Ishikawa (cell line): ENCODE results near the gene RASL10B.

ENCODE experiments used
- CEBPB ChIP-seq: IDR thresholded peaks from 2 replicates; pipeline ENCODE4 v1.6.1; 2012
- CREB1 ChIP-seq: IDR thresholded peaks from 2 replicates; pipeline ENCODE4 v1.6.1; 2012; ENCODE audit warnings: low read depth
- EGR1 ChIP-seq: IDR thresholded peaks from 2 replicates; pipeline ENCODE4 v1.6.1; 2012
- EP300 ChIP-seq: IDR thresholded peaks from 2 replicates; pipeline ENCODE4 v1.6.1; 2012; ENCODE audit warnings: borderline replicate concordance
- FOXM1 ChIP-seq: IDR thresholded peaks from 2 replicates; pipeline ENCODE4 v1.6.1; 2012; ENCODE audit warnings: low read depth, borderline replicate concordance
- NFIC ChIP-seq: IDR thresholded peaks from 2 replicates; pipeline ENCODE4 v1.6.1; 2012
- RAD21 ChIP-seq: IDR thresholded peaks from 2 replicates; pipeline ENCODE4 v1.6.1; 2012; ENCODE audit warnings: low read depth
- TAF1 ChIP-seq: IDR thresholded peaks from 2 replicates; pipeline ENCODE4 v1.6.1; 2012; ENCODE audit warnings: low read depth, mild to moderate bottlenecking
- TCF12 ChIP-seq: IDR thresholded peaks from 2 replicates; pipeline ENCODE4 v1.6.1; 2012; ENCODE audit warnings: low read depth
- TEAD4 ChIP-seq: IDR thresholded peaks from 2 replicates; pipeline ENCODE4 v1.6.1; 2012
- USF1 ChIP-seq: IDR thresholded peaks from 2 replicates; pipeline ENCODE4 v1.6.1; 2012
- YY1 ChIP-seq: IDR thresholded peaks from 2 replicates; pipeline ENCODE4 v1.6.1; 2012; ENCODE audit warnings: low read depth
- ZBTB7A ChIP-seq: IDR thresholded peaks from 2 replicates; pipeline ENCODE4 v1.6.1; 2012; ENCODE audit warnings: low read depth
- TF ChIP-seq, protein P1 (sequence below): IDR thresholded peaks from 2 replicates; pipeline ENCODE4 v1.6.1; 2012; ENCODE audit warnings: low read depth, mild to moderate bottlenecking
- TF ChIP-seq, protein P2 (sequence below): IDR thresholded peaks from 2 replicates; pipeline ENCODE4 v1.6.1; 2012

The RASL10B gene

DNA sequence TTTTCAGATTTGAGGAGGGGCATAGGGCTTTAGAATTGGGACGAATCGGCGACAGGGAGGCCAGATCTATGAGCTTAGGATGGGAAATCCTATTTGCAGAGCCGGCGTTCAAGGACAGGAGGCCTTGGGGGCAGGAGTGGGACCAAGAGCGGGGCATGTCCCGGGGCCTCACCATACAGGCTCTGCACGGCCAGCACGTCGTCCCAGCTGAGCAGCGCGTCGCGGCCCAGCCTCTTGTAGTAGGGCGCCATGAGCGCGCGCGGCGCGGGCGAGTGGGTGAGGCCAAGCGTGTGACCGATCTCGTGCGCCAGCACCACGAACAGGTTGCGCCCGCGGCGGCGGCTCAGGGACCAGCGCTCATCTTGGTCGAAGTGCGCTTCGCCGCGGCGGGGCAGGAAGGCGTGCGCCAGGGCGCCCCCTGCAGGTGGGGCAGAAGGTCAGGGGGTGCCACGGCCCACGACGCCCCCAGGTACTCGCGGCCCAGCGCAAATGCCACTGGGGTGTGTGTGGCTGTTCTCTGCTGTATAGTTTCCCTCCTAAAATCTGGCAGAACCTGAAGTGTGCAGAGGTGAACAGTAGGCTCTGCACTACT lies 38.6 kb downstream of the RASL10B start:
- TF ChIP-seq RAD21 (no peak), EGR1 (no peak), ZBTB7A (no peak), FOXM1 (no peak), TEAD4 (no peak), YY1 (no peak), CREB1 (no peak)
- TF ChIP-seq, protein P1, sequence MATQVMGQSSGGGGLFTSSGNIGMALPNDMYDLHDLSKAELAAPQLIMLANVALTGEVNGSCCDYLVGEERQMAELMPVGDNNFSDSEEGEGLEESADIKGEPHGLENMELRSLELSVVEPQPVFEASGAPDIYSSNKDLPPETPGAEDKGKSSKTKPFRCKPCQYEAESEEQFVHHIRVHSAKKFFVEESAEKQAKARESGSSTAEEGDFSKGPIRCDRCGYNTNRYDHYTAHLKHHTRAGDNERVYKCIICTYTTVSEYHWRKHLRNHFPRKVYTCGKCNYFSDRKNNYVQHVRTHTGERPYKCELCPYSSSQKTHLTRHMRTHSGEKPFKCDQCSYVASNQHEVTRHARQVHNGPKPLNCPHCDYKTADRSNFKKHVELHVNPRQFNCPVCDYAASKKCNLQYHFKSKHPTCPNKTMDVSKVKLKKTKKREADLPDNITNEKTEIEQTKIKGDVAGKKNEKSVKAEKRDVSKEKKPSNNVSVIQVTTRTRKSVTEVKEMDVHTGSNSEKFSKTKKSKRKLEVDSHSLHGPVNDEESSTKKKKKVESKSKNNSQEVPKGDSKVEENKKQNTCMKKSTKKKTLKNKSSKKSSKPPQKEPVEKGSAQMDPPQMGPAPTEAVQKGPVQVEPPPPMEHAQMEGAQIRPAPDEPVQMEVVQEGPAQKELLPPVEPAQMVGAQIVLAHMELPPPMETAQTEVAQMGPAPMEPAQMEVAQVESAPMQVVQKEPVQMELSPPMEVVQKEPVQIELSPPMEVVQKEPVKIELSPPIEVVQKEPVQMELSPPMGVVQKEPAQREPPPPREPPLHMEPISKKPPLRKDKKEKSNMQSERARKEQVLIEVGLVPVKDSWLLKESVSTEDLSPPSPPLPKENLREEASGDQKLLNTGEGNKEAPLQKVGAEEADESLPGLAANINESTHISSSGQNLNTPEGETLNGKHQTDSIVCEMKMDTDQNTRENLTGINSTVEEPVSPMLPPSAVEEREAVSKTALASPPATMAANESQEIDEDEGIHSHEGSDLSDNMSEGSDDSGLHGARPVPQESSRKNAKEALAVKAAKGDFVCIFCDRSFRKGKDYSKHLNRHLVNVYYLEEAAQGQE = no peak

DNA sequence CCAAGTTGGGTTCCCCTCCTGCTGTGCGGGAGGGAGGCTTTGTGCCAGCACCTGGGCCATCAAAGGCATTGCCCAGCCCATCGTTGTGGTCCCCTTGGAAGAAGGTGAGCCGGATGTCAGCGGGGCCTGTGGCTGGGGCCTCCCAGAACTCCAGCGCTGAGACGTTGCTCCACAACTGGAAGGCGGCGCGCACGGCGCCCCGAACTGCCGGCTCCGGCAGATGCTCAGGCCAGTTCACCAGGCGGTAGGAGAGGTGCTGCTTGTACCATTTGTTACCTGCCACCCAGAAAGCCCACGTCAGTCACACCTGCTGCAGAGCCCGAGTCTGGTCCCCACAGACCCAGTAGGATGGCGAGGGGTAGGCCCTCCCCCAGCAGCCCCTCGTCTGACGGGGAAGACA lies 41.7 kb downstream of the RASL10B start:
- TF ChIP-seq, protein P1 = no peak
- TF ChIP-seq USF1 (no peak), CREB1 (no peak), EGR1 (no peak), TAF1 (no peak), ZBTB7A (no peak), EP300 (no peak), YY1 (no peak), TCF12 (no peak), RAD21 (no peak), CEBPB (no peak), NFIC (no peak), TEAD4 (no peak), FOXM1 (no peak)
- TF ChIP-seq, protein P2, sequence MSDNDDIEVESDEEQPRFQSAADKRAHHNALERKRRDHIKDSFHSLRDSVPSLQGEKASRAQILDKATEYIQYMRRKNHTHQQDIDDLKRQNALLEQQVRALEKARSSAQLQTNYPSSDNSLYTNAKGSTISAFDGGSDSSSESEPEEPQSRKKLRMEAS = no peak

GRCh38 chr17:35773679-35774425 lies 42.4 kb downstream of the RASL10B start:
- TF ChIP-seq YY1 (no peak), TEAD4 (no peak), NFIC (no peak), ZBTB7A (no peak), TAF1 (no peak), RAD21 (no peak), CREB1 (no peak), EP300 (no peak), TCF12 (no peak), USF1 (no peak)
- TF ChIP-seq, protein P1 = no peak
- TF ChIP-seq, protein P2 = no peak

DNA sequence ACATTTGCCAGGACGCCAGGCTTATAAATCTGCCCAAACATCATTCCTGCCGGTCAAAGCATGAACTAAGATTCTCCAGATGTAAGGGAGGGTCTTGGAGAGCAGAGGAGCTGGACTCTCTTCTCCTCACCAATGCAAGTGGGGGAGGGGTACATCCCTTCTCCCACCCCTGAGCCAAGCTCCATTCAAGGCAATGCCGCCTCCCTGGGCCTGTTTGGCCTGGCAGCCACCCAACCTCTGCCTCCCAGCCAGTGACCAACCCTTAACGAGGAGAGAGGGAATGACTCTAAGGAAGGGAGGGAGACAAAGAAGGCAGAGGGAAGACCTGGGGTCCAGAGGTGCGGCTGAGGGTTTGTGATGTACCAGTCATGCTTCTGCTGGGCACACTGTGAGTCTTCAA lies 43.1 kb downstream of the RASL10B start:
- TF ChIP-seq TEAD4 = no peak

DNA sequence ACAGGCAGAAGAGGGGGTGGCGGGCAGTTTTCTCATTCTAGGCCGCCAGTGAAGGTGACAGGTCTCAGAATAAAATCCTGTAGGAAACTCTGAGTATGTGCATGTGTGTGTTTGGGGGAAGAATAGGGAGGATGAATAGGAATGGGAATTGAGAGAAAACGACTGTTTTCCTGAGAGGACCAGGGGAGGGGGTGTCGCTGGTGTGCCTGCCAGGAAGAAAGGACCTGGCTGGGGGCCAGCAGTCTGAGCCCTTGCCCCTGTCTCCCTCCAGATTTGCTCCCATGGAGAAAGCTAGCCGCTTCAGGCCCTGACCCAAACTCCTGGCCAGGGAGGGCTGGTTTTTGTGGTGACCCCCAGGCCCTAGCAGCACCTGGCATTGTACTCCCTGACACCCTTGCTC lies 43.6 kb downstream of the RASL10B start:
- TF ChIP-seq RAD21 (no peak), EGR1 (no peak), TCF12 (no peak), ZBTB7A (no peak), CEBPB (no peak)
